ENCODE data around the gene PTPN21. TPM values are rescaled to one million over a fixed set of nuclear protein-coding genes. Genes with fewer than 3 reads are reported as not detected.

Gene PTPN21
- polyA plus RNA-seq, 10 donors = 37.8 to 70.6 (median 54.6) TPM

DNA sequence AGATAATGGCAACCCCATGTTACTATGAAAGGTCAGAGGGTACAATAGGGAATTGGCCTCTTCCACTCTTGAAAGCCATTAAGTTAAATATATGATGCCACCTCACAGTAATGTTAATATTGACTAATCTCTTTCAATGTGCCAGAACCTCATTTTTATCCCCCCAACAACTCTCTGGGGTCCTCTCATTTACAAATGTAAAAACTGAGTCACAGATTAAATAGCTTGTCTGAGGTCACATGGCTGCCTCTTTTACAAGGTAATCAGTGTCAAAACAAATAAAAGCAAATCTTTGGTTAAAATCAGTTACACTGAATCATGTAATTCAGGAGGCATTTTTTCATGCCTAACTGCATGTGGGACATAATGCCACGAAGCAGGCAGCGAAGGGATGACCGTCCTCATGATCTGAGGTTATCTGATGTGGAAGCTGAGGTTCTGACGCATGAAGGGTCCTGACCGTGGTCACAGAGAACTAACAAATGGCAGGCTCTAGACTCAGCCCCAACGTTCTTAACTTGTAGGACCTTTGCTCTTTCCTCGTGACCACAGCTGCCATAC is 78.5 kb downstream of the PTPN21 start:
- no peak for DNase-seq

DNA sequence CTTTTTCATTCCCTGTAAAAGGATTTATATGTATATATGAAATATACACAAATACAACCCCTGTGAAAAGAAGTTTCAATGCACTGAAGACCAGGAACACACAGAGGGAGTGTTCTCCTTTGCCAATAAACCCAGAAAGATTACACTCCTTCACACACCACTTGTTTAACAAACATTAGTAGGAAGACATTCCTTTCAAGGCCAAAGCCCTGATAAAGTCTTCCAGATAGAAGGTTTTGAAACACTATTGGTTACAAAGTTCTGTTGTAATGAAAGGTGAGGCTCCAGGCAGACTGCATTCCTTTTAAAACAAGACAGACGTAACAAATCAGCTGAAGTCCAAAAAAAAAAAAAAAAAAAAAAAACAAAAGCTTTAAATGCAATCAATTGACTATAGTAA is 81.0 kb downstream of the PTPN21 start:
- DNase-seq = no peak

- no peak for DNase-seq
These were observed 84.0 kb downstream of the PTPN21 start for GRCh38 chr14:88470542-88471440.

DNA sequence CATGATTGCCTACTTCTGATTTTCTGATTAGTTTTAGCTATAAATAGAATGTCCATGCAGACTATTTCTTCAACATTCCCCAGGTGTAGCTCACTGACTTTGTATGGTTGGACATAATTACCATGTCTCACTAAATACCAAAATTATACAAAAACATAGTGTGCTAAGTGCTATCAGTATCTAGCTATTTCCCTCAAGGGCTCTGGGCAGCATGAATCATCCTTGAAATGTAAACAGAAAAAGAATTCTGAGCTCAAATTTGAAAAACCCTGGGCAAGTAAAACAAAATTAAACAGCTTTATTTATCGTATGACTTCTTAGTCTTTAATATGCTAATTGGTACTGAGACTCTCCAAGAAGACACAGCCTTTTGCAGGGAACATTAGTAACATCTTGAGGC is 86.4 kb downstream of the PTPN21 start:
- DNase-seq = peak in 1 of 3 donors; percentile 19

DNA sequence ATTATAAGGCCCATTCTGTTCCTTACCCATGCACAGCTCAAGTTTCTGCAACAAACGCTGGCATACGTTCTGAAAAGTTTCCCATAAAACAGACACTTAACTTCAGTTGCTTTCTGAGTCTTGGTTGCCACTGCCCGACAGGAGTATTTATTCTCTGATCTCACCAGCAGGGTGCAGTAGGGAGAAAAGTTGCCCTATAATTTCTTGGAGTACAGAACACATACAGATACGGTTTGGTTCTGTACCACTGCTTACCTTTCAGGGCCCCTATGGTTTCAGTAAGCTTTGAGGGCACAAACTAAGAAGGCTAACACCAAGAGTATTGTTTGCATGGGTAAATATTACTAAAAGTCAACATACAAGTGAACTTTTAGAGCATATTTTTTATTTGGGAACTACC is 91.5 kb downstream of the PTPN21 start:
- no peak for DNase-seq

GRCh38 chr14:88454886-88455285 is 99.9 kb downstream of the PTPN21 start:
- DNase-seq = no peak

DNA sequence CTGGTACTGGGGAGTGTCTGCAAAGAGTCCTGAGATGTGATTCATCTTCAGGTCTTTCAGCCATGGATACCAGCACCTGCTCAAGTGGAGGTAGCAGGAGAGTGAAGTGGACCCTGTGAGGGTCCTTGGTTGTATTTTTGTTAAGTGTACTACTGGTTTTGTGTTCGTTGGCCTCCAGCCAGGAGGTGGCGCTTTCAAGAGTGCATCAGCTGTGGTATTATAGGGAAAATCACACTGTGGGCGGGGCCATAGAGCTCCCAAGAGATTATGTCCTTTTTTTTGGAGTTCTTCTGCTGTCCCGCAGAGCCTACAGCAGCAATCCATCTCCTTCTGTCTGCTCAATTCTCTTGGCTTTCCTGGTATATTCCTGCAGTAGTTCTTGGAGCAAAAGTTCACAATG is 102.6 kb downstream of the PTPN21 start:
- no peak for DNase-seq

DNA sequence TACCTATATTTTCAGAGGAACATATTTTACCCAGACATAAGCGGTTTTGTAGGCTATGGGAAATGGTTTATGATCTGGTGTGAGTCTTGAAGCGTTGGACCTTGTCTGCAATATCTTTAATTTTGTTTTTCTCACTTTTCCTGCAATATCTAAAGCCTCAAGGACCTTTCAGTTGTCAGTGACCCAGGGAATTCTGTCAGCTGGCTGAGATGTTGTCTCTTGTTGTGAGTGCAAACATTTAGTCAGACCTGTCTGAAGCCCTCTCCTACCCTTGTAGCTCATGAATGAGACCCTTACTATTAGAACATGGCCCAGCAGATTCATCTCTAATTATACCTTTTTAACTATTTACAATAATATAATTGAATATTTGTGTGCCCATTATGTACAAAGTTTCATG is 115.7 kb downstream of the PTPN21 start:
- DNase-seq = no peak

- DNase-seq = no peak
These were observed 117.1 kb downstream of the PTPN21 start for GRCh38 chr14:88437658-88438057.

DNA sequence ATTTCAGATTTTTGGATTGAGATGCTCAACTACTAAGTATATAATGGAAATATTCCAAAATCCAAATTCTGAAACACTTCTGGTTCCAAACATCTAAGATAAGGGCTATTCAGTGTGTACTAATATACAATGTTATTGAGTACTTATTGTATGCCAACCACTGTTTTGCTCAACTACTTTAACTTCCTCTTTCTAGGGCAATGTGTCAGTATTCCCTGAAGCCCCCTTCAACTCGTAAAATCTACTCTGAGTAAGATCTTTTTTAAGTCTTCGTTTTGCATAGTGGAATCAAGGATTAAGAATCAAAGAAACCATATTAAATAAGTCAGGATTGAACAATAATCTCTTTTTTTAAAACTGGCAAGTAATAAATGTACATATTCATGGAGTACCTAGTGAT is 123.8 kb downstream of the PTPN21 start:
- DNase-seq = no peak

DNA sequence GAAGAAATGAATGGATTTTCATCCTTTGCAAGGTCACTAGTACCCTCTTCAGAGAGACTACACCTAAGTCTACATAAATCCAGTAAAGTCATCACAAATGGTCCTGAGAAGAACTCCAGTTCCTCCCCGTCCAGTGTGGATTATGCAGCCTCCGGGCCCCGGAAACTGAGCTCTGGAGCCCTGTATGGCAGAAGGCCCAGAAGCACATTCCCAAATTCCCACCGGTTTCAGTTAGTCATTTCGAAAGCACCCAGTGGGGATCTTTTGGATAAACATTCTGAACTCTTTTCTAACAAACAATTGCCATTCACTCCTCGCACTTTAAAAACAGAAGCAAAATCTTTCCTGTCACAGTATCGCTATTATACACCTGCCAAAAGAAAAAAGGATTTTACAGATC is 128.5 kb downstream of the PTPN21 start:
- no peak for DNase-seq

GRCh38 chr14:88424573-88424972 is 130.2 kb downstream of the PTPN21 start:
- peak in 1 of 3 donors; percentile 7 for DNase-seq

DNA sequence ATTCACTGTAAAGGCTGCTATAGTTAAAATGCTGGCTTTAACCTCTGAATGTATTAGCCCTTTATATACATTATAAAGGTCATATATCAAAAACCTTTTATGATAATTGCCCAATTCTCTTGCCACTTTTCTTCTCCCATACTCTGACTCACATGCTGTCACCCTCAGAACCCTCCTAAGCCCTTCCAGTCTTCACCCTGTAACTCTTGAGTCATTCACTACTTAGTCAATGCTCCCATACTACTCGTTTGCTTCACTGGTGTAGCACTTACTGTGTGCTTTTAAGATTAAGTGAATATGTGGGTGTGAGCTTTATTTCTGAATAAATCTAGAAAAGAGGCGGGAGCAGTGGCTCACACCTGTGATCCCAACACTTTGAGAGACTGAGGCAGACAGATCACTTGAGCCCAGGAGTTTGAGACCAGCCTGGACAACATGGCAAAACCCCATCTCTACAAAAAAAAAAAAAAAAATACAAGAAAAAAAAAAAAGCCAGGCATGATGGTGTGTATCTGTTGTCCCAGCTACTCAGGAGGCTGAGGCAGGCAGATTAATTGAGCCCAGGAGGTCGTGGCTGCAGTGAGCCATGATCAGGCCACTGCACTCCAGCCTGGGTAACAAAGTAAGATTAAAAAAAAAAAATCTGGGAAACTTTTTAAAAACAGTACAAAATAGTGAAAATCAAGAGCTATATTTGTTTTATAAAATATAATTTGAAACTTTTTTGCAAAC is 131.7 kb downstream of the PTPN21 start:
- DNase-seq = peak in 1 of 3 donors; percentile 14

GRCh38 chr14:88422047-88422446 is 132.8 kb downstream of the PTPN21 start:
- DNase-seq = no peak

DNA sequence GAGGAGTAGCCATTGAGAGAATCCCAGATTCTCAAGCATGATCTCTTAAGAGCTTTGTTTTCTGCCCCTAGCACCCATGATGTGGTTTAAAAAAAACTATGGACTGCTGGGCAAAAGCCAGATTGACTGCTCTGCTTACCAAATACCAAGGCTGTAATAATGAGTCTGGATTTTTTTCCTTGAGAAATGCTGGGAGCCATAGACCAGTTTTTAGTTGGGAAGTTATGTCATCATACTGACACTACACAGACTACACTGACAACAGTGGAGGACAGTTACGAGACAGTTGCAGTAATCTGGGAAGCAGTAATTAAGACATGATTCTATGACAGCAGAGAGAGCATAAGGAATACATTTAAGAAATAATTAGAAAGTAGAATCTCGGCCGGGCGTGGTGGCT is 133.5 kb downstream of the PTPN21 start:
- DNase-seq = no peak

DNA sequence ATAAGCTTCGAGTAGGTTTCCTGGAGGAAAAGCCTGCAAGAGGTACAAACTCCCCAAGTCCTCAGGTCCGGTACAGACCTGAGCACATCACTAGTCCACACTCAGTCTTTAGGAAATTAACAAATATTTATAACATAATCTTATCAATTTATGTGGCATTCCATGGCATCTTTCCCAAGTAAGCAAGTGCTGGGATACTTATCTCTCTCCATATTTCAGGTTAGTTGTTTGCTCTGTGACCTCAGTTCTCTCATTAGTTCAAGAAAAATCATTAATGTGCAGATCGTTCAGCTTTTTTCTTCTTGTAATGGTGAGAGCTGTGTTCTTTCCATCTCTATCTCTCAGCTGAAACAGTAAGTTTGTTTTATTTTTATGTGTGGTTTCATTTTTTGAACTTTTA is 134.6 kb downstream of the PTPN21 start:
- no peak for DNase-seq

DNA sequence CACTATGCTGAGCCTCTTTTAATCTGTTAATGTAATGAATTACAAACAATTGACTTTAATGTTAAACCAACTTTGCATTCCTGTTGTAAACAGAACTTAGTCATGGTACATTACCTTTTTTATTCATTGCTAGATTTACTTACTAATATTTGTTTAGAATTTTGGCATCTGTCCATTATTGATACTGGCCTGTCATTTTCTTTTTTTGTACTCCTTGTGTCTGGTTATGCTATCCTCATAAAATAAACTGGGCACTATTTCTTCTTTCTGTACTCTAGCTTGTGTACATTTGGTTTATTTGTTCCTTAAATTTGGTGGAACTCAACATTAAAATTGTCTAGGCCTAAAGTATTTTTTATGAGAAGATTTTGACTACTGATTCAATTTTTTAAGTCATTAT is 137.2 kb downstream of the PTPN21 start:
- DNase-seq = no peak

Other genes with a start within 250 kb of the PTPN21 start
- under 1 TPM in 8 of 10 donors, not detected in 2; 0.01 to 0.15 (median 0.06) TPM for gene KCNK10, start 231.7 kb downstream of the PTPN21 start, polyA plus RNA-seq (ENCODE audit: insufficient read length in 10 of 10)
- 10 to 100 TPM in 9 of 10 donors, 1 to 10 TPM in 1; 9.9 to 16.0 (median 12.0) TPM for gene SPATA7, start 169.3 kb downstream of the PTPN21 start, polyA plus RNA-seq (ENCODE audit: insufficient read length in 10 of 10)
- gene ZC3H14, start 8.0 kb upstream of the PTPN21 start, polyA plus RNA-seq (ENCODE audit: insufficient read length in 10 of 10) = 10 to 100 TPM; 31.2 to 46.0 (median 39.2) TPM
- 1 to 10 TPM in 7 of 10 donors, under 1 TPM in 3; 0.71 to 1.7 (median 1.3) TPM for gene EML5, start 237.9 kb upstream of the PTPN21 start, polyA plus RNA-seq (ENCODE audit: insufficient read length in 10 of 10)

Data from muscle of back (tissue), 11 donors.